Measurements from ENCODE around the gene CPNE4.

Gene CPNE4

GRCh38 chr3:131560795-131561194, 474.0 kb downstream of the CPNE4 start:
- no peak overlapping the region for H3K27ac ChIP-seq
- no peak for DNase-seq (ENCODE audit: low read depth, low spot score)

- no peak overlapping the region for H3K27ac ChIP-seq
- DNase-seq (ENCODE audit: low read depth, low spot score): no peak
Measured at GRCh38 chr3:131555456-131555855, 479.4 kb downstream of the CPNE4 start.

- H3K27ac ChIP-seq: no peak overlapping the region
- DNase-seq (ENCODE audit: low read depth, low spot score): no peak
Measured at GRCh38 chr3:131553495-131554247, 481.1 kb downstream of the CPNE4 start.

GRCh38 chr3:131551761-131552160, 483.1 kb downstream of the CPNE4 start:
- H3K27ac ChIP-seq: no peak overlapping the region
- DNase-seq (ENCODE audit: low read depth, low spot score): no peak

GRCh38 chr3:131550562-131551465, 484.0 kb downstream of the CPNE4 start:
- DNase-seq (ENCODE audit: low read depth, low spot score): no peak
- H3K27ac ChIP-seq: no peak overlapping the region

- no peak for DNase-seq (ENCODE audit: low read depth, low spot score)
Measured at GRCh38 chr3:131549340-131549739, 485.5 kb downstream of the CPNE4 start.

GRCh38 chr3:131547585-131547984, 487.2 kb downstream of the CPNE4 start:
- DNase-seq (ENCODE audit: low read depth, low spot score): no peak
- H3K27ac ChIP-seq: no peak overlapping the region

More at GRCh38 chr3:131549340-131549739, 485.5 kb downstream of the CPNE4 start:
- no peak overlapping the region for H3K27ac ChIP-seq

DNA sequence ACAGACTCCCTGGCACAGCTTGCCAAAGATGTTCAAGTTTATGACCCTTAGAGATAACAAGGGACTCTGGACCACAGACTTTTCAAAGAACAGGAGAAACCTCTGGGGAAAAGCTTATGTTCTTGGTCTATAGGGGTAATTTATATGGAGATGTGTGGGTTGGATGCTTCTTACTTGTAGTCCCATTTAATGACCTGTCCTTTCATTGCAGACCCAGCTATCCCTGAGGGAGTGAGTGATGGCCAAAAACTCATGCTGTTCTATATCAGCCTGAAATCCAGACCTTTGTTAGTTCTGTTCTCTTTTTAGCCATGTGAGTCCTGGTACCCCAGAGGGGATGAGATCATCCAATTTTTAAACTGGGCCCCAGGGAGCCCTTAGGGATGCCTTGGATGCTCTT, 488.4 kb downstream of the CPNE4 start:
- DNase-seq (ENCODE audit: low read depth, low spot score): no peak
- no peak overlapping the region for H3K27ac ChIP-seq

DNA sequence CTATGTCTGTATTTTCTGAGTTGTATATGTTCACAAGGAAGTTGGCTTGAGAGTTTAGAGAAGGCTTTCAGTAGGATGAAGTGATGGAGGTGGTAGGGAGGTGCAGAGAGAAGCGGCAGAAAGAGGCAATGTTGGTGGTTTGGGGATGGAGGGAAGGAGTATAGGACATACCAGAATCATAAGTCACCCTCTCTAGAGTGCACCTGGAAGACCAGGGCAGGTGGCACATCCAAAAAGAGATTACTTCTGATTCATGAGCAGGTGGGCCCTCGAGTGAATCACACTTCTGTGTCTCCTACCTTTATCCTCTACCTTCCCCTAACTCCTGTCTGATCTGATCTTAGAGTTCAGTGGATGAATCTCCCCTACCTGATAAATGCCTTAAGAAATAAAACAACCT, 490.3 kb downstream of the CPNE4 start:
- no peak for DNase-seq (ENCODE audit: low read depth, low spot score)
- no peak overlapping the region for H3K27ac ChIP-seq

GRCh38 chr3:131543714-131544113, 491.1 kb downstream of the CPNE4 start:
- no peak overlapping the region for H3K27ac ChIP-seq
- no peak for DNase-seq (ENCODE audit: low read depth, low spot score)

- no peak overlapping the region for H3K27ac ChIP-seq
- no peak for DNase-seq (ENCODE audit: low read depth, low spot score)
Measured at GRCh38 chr3:131541288-131541687, 493.5 kb downstream of the CPNE4 start.

DNA sequence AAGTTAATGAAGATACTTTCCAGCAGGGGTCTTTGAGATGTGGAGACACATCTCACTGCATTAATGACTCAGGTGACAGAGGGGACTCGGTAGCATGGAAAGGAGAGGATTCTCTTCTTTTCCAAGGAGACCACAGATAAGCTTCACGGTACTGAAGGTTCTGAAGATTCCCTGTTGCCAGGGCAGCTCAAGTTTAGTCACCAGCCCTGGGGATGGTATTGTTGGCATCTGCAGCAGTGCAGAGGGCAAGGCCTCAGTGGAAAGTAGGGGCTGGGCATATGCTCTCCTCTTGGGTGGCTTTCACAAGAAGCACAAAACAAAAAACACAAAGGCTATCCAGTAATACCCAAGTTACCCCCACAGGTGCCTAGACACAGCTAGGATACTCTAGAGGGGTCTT, 494.0 kb downstream of the CPNE4 start:
- DNase-seq (ENCODE audit: low read depth, low spot score): no peak
- no peak overlapping the region for H3K27ac ChIP-seq

GRCh38 chr3:131540143-131540542, 494.7 kb downstream of the CPNE4 start:
- no peak for DNase-seq (ENCODE audit: low read depth, low spot score)
- no peak overlapping the region for H3K27ac ChIP-seq

GRCh38 chr3:131538968-131539367, 495.8 kb downstream of the CPNE4 start:
- no peak overlapping the region for H3K27ac ChIP-seq
- DNase-seq (ENCODE audit: low read depth, low spot score): no peak

DNA sequence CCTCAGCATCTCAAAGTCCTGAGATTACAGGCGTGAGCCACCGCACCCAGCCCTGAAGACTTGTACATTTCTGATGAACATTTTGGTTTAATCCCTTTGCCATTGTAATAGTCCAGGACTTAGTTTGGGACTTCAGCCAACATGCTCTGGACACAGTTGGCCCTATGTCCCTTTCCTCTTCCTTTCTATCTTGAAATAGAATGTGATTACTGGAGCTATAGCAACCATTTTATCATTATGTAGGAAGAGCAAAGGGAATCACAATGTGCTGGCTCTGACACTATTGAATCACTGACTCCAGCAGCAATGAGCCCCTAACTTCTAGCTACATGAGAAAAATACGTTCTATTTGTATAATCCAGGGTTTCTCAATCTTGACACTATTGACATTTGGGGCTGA, 497.3 kb downstream of the CPNE4 start:
- DNase-seq (ENCODE audit: low read depth, low spot score): no peak
- H3K27ac ChIP-seq: no peak overlapping the region

DNA sequence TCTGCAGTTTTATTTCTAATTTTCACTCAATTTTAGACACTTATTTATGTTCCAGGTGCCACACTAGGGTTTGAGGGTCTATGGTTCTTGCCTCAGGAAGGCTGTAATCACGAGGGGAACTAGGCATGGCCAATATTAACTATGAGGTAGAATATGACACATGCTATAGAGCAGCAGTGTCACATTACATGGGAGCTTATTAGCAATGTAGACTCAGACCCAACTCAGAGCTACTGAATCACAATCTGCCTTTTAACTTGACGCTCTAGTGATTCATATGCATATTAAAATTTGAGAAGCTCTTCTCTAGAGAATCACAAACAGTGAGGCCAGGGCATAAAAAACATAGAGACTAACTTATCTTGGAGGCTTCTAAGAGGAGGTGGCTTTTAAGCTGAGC, 499.2 kb downstream of the CPNE4 start:
- DNase-seq (ENCODE audit: low read depth, low spot score): peak; percentile 73
- peak overlapping the region; percentile 34 for H3K27ac ChIP-seq

DNA sequence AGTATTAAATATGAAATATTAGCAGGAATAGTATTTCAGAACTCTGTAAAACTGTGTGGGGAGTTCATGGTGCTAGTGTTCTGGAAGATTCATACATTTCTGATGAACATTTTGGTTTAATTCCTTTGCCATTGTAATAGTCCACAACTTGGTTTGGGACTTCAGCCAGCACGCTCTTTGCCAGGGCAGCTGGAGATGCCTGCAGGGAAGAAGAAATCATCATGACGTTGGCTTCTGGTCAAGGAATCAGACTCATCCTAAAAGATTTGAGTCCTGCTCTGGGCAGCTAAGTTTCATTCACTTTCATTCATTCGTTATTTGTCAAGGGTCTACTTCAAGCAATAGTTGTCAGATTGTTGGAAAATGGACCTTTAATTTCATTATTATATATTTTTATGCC, 499.7 kb downstream of the CPNE4 start:
- peak; percentile 10 for DNase-seq (ENCODE audit: low read depth, low spot score)
- peak overlapping the region; percentile 34 for H3K27ac ChIP-seq

GRCh38 chr3:131532645-131533044, 502.2 kb downstream of the CPNE4 start:
- H3K27ac ChIP-seq: no peak overlapping the region
- no peak for DNase-seq (ENCODE audit: low read depth, low spot score)

- H3K27ac ChIP-seq: no peak overlapping the region
- DNase-seq (ENCODE audit: low read depth, low spot score): no peak
Measured at GRCh38 chr3:131530843-131531242, 504.0 kb downstream of the CPNE4 start.

DNA sequence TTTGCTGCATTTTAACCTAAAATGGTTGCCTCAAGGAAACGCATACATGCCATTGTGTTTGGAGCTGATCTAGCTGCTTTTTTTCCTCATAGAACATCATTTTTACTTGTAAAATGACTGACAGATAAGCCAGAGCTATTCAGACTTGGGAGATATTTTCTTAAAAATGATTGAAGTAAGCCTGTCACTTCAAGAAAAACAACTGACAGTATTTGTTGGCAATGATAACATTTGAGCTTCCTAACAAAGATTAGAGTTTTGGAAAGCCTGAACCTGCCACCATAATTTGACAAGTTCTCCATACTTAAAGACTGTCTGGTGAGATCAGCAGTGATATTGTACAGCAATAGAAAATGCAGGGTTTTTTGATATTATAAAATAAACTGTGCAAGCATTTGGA, 504.4 kb downstream of the CPNE4 start:
- DNase-seq (ENCODE audit: low read depth, low spot score): no peak
- H3K27ac ChIP-seq: no peak overlapping the region

DNA sequence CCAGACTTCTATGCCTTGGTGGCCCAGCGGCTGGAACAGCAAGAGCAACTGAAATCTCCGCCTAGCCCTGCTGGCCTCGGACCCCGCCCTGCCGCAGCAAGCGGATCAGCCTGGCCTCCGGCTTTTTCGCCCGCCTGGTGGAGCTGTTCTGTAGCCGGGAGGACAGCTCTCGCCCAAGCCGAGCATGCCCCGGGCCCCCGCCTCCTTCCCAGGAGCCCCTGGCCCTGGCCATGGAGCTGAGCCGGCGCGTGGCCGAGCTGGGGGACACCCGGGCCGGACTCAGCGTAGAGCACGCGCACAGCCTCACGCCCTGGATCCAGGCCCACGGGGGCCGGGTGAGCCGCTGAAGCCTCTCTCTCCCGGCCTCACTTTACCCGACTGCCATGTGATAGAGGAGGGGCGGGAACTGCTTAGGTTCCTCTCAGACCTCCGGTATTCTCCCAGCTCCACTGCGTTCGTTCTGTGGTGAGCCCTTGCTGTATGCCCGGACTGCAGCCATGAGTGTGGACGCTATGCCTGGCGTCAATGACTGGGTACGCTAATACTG, 507.9 kb downstream of the CPNE4 start:
- DNase-seq (ENCODE audit: low read depth, low spot score): no peak
- no peak overlapping the region for H3K27ac ChIP-seq
